GM19438 (cell line): ENCODE results near the gene MMP1.
A peak's percentile ranks its signal among the peaks of the same experiment; 100 is the strongest.

Experiments used
- ATAC-seq: cut with Tn5 transposase; IDR thresholded peaks from one replicate; pipeline ENCODE4 v1.9.1; 2021; ENCODE audit warnings: low read depth; ENCODE audit not compliant: unreplicated experiment

The MMP1 gene

GRCh38 chr11:102809971-102810370, 12.0 kb upstream of the MMP1 start:
- ATAC-seq: no peak

- ATAC-seq: peak; percentile 76
Observed at GRCh38 chr11:102807921-102808320, 10.0 kb upstream of the MMP1 start.

- ATAC-seq: no peak
Observed at GRCh38 chr11:102806296-102806695, 8.3 kb upstream of the MMP1 start.

- ATAC-seq: no peak
Observed at GRCh38 chr11:102802341-102802740, 4.4 kb upstream of the MMP1 start.

GRCh38 chr11:102800767-102801166, 2.8 kb upstream of the MMP1 start:
- ATAC-seq: no peak

- ATAC-seq: no peak
Observed at GRCh38 chr11:102799681-102800340, 1.9 kb upstream of the MMP1 start.

- peak; percentile 88 for ATAC-seq
Observed at GRCh38 chr11:102794382-102794781, 3.6 kb downstream of the MMP1 start.

GRCh38 chr11:102793677-102794290, 4.2 kb downstream of the MMP1 start:
- ATAC-seq: no peak

- no peak for ATAC-seq
Observed at GRCh38 chr11:102792604-102793003, 5.4 kb downstream of the MMP1 start.

- ATAC-seq: no peak
Observed at GRCh38 chr11:102791271-102792036, 6.5 kb downstream of the MMP1 start.

GRCh38 chr11:102788334-102788995, 9.5 kb downstream of the MMP1 start:
- ATAC-seq: no peak

GRCh38 chr11:102784380-102784779, 13.6 kb downstream of the MMP1 start:
- ATAC-seq: no peak

- no peak for ATAC-seq
Observed at GRCh38 chr11:102783720-102784119, 14.2 kb downstream of the MMP1 start.

GRCh38 chr11:102783016-102783415, 14.9 kb downstream of the MMP1 start:
- no peak for ATAC-seq

- ATAC-seq: no peak
Observed at GRCh38 chr11:102781676-102782075, 16.3 kb downstream of the MMP1 start.

- no peak for ATAC-seq
Observed at GRCh38 chr11:102780491-102780918, 17.5 kb downstream of the MMP1 start, which contains the start of gene MMP10. Gene MMP10 (minus strand): TSS chr11:102780628. CDS start chr11:102780591, 37 bp downstream.

- ATAC-seq: no peak
Observed at GRCh38 chr11:102776454-102776853, 21.5 kb downstream of the MMP1 start.

GRCh38 chr11:102773386-102773785, 24.6 kb downstream of the MMP1 start:
- ATAC-seq: no peak

- ATAC-seq: no peak
Observed at GRCh38 chr11:102771351-102771750, 26.6 kb downstream of the MMP1 start.

GRCh38 chr11:102770191-102770590, 27.8 kb downstream of the MMP1 start:
- no peak for ATAC-seq

- ATAC-seq: no peak
Observed at GRCh38 chr11:102767800-102768199, 30.2 kb downstream of the MMP1 start.
